ENCODE results near the gene RNF2. TPM values are rescaled to one million over a fixed set of nuclear protein-coding genes. Genes with fewer than 3 reads are reported as not detected.

RNF2 gene
- total and polyA plus RNA-seq, 2 donors (not counting 3 experiments of a cell fraction or from before 2014, with no cell fraction given), result 13.6 to 30.6 TPM

- DNase-seq (ENCODE audit: low read depth, low spot score) (no peak), FAIRE-seq (no peak)
- Histone ChIP-seq H4K20me1 (replicated peaks; ENCODE audit: control insufficient read depth, extremely low read depth, insufficient read depth, low read length) (peaks cover 9% of the 10 kb centered on the region), H3K27me3 (ENCODE audit: control insufficient read depth in 2 of 2, insufficient read depth in 2 of 2, low read length in 2 of 2) (no peaks in the 10 kb centered on the region), H3K9me3 (replicated peaks; ENCODE audit: control insufficient read depth, insufficient read depth, low read length) (no peaks in the 10 kb centered on the region), H3K27ac (ENCODE audit: insufficient read depth, low read depth, low read length) (no peak overlapping the region), H3K4me3 (replicated peaks in 1 of 3; ENCODE audit: insufficient read depth in 1 of 3, low read depth in 1 of 3, low read length in 3 of 3) (no peak overlapping the region), H3K9ac (replicated peaks; ENCODE audit: extremely low read depth, insufficient read depth, low read length) (no peak overlapping the region), H2AFZ (ENCODE audit: low read depth, low read length) (no peak overlapping the region), H3K79me2 (ENCODE audit: control insufficient read depth, insufficient read depth, low read length) (peaks cover 59% of the 10 kb centered on the region), H3K9me1 (replicated peaks; ENCODE audit: control insufficient read depth, extremely low read depth, insufficient read depth, low read length) (no peaks in the 10 kb centered on the region), H3K36me3 (ENCODE audit: control insufficient read depth in 2 of 2, extremely low read depth in 1 of 2, insufficient read depth in 2 of 2, low read length in 2 of 2) (no peaks in the 10 kb centered on the region), H3K4me2 (ENCODE audit: insufficient read depth, low read length) (no peak overlapping the region), H3K4me1 (ENCODE audit: control insufficient read depth, extremely low read depth, insufficient read depth, low read length) (no peaks in the 10 kb centered on the region)
- no TSS peak for BruUV-seq (replicated peaks)
- CTCF ChIA-PET, result interaction anchor here (1.8 kb wide), 1 partner anchor 13 kb away, joined by 3 read pairs; no protein-coding TSS in a partner anchor
- dilution Hi-C loops (cut with MboI; ENCODE audit: extremely low pct_ligation_motif_present, low sequenced_read_pairs) (no loop called here), intact Hi-C loops (cut with micrococcal nuclease) (no loop called here)
- POLR2A ChIA-PET, result interaction anchor here (0.6 kb wide), 1 partner anchor 476 kb away, joined by 3 read pairs; no protein-coding TSS in a partner anchor
- TF ChIP-seq JUN (IDR thresholded peaks at IDR 0.05; ENCODE audit: borderline replicate concordance, insufficient read depth, insufficient read length, low read depth), result no peak
- no peak for TF ChIP-seq FOS (IDR thresholded peaks at IDR 0.05; ENCODE audit: borderline replicate concordance, insufficient read depth, low read length)
- no peak for TF ChIP-seq MYC (IDR thresholded peaks at IDR 0.05; ENCODE audit: low read depth, low read length)
- no peak for TF ChIP-seq EZH2 (IDR thresholded peaks at IDR 0.05; ENCODE audit: borderline replicate concordance, low read depth, low read length, severe bottlenecking)
- no peak for TF ChIP-seq POLR2AphosphoS5 (IDR thresholded peaks at IDR 0.05; ENCODE audit: insufficient read depth, low read depth, low read length)
- TF ChIP-seq, protein P1, sequence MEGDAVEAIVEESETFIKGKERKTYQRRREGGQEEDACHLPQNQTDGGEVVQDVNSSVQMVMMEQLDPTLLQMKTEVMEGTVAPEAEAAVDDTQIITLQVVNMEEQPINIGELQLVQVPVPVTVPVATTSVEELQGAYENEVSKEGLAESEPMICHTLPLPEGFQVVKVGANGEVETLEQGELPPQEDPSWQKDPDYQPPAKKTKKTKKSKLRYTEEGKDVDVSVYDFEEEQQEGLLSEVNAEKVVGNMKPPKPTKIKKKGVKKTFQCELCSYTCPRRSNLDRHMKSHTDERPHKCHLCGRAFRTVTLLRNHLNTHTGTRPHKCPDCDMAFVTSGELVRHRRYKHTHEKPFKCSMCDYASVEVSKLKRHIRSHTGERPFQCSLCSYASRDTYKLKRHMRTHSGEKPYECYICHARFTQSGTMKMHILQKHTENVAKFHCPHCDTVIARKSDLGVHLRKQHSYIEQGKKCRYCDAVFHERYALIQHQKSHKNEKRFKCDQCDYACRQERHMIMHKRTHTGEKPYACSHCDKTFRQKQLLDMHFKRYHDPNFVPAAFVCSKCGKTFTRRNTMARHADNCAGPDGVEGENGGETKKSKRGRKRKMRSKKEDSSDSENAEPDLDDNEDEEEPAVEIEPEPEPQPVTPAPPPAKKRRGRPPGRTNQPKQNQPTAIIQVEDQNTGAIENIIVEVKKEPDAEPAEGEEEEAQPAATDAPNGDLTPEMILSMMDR (IDR thresholded peaks at IDR 0.05; ENCODE audit: extremely low read depth in 1 of 2, insufficient read depth in 1 of 2, low read depth in 1 of 2, low read length in 2 of 2), result no peak
- TF ChIP-seq POLR2A (IDR thresholded peaks at IDR 0.05; ENCODE audit: low read depth, low read length), result no peak
- no peak for TF ChIP-seq MAX (IDR thresholded peaks at IDR 0.05; ENCODE audit: insufficient read depth, insufficient read length)
- TF ChIP-seq GATA2 (IDR thresholded peaks at IDR 0.05; ENCODE audit: insufficient read depth, insufficient read length, low read depth, low read length), result no peak
Observed at GRCh38 chr1:185077374-185077773, 32.0 kb downstream of the RNF2 start.
